DMS114 treated with DMSO at 0.1 percent for 48 hours (cell line): ENCODE results near the gene KCNJ2.

Experiments
- DNase-seq: peaks from one replicate; lab custom pipeline; 2025; ENCODE audit not compliant: unreplicated experiment; lab: John Stamatoyannopoulos, UW

Gene KCNJ2

DNA sequence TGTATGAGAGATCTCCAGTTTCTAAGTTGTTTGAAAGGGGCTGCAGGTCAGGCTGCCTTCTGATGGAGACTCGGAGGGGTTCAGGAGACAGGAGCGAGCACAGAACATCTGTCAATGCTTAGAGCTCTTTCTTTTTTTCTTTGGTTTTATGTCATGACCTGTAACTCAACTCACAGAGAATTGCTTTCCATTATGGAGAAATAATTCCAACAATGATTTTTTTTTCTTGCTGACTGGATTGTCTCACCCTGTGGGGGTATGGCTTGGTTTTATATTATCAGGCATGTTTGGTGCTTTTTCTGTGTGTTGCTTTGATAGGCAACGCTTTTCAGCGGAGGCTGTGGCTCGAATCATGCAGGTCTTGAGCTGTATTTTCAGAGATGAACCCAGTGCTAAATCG, 10.7 kb upstream of the KCNJ2 start:
- DNase-seq = no peak

DNA sequence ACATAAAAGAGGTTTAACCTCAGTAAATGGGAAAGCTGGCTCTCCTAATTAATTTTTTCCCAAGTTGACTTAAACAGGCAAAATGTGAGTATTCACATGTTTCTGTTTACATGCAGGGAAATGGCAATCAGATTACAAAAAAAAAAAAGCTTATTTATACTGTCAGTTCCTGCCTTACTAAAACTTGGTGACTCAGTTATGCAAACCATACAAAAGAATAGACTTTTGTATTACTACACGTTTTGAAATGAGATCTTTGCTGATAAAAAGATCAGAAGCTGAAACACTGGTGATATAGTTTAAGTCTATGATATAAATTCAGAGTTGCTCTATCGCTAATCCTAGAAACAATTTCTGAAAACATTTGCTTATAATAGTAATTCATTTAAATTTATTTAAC, 9.4 kb upstream of the KCNJ2 start:
- no peak for DNase-seq

DNA sequence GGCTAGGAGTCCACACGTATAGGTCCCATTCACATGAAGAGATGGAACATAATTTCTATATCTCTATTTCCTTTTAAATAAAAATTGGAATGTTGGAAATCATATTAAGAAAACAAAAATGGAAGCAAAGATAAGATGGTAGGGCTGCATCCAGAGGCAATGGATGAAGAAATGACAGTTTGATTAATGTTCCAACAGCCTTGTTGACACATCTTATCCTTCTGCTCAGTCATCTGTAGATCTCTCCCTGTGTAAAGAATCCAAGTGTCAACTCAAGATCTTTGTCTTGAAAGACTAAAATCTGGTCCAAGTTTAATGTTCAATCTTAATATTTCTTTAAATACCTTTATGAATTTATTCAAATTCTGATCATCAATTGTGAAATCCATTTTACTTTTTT, 7.8 kb upstream of the KCNJ2 start:
- no peak for DNase-seq

DNA sequence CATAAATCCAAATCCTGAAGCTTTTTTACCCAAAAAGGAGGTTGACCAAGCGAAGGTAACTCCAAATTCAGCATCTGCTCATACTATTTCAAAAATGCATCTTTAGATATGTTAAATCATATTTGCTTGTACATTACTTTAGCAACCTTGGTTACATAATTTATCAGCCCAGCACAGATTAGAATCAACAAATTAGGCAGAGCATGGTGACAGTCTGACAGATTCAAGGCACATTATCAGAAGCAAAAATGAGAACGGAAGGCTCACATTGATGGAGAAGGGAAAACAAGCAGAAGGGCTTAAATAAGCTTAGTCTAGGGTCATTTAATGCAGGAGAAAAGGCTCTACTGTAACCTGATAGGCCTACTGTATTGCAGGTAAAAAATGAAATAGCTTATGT, 3.9 kb upstream of the KCNJ2 start:
- no peak for DNase-seq

DNA sequence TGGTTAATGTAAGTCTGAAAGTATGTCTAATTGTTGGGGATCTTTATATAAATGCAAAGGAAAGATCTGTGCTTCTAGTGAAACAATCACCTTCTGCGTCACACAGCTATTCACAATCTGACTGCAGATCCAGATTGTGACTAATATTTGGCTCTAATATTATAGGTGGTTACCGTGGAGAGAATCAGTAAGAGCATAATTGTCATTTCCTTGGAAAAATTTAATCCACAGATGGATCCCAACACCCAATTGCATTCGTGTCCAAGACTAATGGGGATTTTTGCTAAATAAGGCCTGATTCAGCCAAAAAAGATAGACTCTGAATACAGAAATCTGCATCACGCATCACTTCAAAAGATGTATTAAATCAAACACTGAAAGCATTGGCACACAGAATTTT, 2.7 kb upstream of the KCNJ2 start:
- no peak for DNase-seq

DNA sequence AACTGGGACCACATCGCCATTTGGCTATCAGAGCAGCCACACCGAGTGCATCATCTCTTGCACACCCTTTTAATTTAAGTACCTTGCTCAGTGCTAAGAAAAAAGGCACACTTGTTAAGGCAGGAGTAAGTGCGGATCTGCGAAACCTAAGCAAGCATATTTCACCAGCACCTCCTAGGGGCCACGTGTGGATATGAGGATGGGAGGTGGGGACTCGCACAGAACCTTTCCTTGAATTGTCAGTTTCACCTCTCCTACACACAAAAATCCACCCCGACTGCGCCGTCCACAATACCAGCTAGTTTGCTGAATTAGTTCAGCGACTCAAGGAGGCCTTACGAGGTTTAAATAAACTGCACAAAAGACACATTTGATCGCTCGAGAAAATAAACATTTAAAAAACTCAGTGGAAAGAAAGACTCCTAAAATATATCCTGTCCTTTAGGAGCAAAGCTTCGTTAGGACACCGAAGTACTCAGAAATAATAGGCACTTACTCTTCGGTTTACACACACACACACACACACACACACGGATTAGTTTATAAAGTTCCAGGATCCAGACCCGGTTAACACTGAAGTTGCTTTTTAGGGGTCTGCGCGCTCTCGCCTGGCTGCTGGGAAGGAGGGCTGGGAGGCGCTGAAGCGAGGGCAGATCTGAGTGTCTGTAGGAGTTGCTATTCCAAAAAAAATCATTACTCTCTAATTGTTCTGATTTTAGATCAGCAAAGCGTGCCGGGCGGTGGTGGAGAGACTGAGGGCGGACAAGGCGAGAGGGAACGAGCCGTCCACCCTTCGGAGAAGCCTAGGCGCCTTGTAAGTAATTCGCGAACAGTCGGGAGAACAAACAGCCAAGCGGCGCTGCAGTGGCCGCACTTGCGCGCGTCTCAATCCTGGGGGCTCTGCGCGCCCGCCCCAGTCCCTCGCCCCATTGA, 1.0 kb upstream of the KCNJ2 start:
- no peak for DNase-seq

DNA sequence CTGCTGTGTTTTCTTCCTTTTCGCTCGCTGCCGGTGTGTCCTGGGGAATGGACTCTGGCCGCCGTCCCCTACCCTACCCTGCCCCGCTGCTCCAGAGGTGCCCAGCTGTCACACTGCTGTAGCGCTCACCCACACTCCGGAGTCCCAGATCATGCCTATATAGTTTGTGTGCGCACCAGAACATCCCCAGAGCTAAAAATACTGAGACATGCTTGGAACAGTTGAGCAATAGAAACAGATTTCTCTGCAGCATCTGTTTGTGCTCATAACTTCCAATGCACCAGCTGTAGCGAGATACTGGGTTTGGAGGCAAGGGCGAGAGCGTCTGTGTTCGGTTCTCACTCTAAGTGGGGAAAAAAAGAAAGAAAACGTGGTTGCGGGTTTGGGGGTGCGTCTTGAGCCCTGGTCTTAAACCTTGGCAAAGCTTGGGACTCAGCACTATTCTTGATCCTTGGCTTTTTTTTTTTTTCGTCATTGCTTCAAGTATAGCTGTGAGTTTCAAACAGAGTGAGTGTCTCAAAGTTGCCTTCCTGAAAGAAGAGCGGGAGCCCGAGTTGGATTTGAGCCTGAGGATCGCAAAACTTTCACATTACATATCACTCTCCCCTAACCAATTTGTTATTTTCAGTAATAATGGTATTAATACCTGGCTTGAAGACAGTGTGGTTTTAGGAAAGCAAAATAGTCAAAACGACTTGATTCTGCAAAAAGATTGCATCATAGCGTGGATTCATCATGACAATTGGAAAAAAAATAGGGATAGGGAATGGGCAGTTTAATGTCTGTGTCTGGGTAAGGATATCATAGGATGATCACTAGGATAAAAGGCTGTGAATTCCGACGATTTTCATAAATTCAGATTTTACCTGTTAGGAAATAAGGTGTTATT, 621 bp downstream of the KCNJ2 start:
- DNase-seq = no peak

DNA sequence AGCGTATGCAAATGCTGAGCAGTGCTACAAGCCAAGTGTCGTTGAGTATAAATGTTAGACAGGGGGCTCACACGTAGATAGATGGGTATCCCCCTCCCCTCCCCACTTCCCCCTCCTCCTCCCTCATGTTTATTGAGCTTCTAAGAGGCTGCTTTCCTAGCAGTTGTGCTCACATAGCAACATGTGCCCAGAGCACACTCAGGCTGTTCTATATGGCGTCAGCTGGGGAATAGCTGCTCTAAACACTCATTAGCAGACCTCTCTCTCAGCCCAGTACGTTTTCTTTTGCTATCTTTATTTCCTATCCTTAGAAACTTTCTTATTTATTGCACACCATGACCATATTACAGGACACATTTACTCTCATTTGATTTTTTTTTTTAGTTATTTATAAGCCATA, 1.8 kb downstream of the KCNJ2 start:
- DNase-seq = no peak

DNA sequence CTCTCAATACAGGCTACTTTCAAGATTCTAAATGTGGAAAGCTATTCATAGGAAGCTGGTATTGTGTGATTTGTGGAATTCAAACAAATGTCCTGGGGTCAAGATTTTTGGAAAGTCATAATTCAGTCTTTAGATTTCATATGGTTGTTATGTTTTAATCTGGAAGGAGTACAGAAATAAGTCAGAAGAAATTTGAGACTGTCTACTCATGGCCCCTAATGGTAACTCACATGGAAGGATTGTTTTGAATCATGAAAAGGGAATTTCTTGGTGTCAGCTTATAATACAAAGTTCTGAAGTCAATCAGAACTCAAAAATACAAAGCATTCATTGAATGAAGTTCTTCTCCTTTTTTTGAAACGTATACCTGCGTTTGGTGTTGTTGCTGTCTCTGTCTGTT, 3.1 kb downstream of the KCNJ2 start:
- no peak for DNase-seq

DNA sequence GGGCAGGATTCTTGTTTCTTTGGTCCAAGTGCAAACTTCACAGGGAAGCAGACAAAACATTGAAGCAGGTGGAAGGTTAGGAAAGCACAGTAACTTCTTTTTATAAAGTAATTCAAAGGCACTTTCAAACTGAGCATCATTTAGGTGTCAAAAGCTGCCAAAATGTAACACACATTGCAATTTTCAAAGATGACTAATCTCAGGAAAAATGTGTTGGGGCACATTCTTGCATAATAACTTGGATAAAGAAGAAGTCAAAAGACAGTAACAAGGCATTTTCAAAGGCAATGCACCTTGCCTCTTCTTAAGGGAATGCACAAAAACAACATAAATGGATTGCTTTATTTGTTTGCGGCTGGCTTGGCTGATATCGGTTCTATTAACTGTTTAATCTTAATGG, 3.6 kb downstream of the KCNJ2 start:
- no peak for DNase-seq

DNA sequence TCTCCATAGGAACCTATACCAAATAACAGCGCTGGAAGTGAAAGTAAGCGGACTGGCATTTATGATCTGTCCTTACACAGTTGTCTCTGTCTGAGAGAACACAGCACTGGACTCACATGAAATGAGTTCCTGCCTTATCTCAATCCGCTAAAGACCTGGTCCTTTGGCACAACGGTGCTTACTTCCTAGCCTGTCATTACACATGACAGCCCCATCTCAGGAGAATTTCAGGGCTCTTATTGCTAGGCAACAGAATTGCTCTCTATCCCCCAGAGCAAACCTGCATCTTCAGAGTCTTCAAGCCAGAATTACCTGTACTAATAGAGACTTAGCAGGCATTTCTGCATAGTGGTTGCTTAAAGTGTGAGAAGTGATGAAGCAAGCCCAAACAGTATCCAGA, 4.3 kb downstream of the KCNJ2 start:
- no peak for DNase-seq

DNA sequence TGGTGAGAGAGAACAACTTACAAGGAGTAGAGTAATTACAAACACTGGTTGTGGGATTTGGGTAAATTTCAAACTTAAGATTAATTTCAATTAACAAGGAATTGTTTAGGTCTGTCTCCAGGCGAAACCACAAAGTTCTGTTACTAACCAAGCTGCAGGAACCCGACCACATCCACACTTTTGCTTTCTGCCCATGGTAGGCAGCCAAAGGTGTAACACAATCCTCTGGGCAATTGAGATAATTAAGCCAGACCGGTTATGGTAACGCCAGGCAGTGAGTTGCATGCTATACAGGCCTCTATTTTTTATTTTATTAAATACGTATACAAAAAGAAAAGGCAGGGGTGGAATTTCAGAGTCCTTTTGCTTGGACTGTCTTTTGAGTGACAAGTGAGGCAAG, 12.0 kb downstream of the KCNJ2 start:
- DNase-seq = no peak

DNA sequence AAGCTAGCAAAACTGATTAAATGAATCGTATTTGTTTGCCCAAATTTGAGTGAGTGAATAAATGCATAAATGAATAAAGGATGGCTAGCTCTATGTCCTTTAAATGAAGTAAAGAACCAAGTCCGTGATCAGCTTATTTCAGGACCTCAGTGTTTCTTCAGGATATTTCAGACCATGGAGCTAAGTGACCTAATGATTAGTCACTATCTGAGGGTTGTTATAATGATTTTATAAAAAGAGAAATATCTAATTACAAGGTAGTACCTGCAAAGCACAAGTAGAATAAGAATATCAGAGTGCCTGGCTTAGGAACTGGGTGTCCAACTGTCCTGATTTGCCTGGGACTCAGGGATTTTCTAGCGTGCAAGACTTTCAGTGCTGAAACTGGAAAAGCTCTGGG, 12.5 kb downstream of the KCNJ2 start:
- DNase-seq = no peak

DNA sequence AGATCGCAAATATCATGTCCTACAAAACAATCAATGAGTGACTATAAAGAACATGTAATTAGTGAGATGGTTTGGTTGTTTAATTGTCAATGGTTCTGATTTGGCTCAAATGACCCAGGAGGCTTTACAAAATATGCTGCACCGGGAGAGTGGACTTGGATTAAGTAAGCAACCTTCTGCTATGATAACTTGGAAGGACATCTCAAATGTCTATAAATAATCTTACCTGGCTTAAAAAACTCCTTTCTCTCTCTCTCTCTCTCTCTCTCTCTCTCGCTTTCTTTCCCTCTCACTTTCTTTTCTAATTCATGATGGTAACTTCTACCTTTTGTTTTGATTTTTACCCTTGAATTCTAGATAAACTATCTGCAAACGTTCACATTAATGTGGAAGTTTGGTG, 14.2 kb downstream of the KCNJ2 start:
- DNase-seq = no peak

DNA sequence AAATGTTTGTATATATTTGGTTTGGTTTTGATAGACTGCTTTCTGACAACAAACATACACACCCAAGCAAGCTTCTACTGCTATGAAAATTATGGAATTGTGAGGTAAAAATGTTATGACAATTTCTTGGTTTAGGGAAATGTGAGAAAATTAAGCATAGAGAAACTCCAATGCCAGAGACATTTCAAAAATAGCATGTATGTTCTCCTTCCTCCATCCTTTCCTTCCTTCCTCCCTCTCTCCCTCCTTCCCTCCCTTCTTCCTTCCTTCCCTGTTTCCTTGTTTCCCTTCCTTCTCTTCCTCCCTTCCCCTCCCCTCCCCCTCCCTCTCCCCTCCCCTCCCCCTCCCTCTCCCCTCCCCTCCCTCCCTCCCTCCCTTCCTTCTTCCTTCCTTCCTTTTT, 14.9 kb downstream of the KCNJ2 start:
- DNase-seq = no peak

DNA sequence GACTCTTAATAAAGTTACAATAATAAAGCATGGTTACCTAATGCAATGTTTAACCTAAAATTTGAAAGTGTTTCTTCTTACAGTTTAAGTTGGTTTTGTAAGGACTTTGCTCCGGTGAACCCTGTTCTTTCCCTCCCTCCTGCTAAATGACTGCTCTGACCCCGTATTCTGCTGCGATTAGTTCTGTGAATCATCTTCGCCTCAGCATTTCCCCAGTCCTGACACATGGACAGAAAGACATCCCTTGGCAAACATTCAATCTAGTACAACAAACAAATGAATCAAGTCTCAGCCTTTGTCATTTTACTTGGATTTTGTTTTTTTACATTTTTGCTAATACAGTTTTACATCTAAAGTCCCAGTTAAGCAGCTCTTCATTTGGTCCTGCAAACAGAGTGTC, 15.4 kb downstream of the KCNJ2 start:
- DNase-seq = no peak

DNA sequence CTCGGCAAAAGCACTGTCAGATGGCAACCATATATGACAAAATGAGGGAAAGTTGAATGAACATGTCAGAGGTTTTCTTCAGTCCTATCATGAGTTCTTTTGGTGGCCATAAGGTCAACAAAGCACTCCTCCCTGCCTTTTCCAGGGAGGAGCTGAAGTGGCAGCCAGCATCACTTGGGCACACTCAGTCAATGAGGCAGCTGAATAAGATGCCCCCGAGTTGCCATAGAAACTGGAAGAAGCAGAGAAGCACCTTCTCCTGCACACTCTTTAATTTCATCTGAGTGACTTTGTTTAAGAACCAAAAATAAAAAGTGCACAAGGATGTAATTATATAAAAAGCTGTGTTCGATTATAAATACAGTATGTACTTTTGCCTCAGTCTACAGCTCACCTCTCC, 16.0 kb downstream of the KCNJ2 start:
- no peak for DNase-seq

DNA sequence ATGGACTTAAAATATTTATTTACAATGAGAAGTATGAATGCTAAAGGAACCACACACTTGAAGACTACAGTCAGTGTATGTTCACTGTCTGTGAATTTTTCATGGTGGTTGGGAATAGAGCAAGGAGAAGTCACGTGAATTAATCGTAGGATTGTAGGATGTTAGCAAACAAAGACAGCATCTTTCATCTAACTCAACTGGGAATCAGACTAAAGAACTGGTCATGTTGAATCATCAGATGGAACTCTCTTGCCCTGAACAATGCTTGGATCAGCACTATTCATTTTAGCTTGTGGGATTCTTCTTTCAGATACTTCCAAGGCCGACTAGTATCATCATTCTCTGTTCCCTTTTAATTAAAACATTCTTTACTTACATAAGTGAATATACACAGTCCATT, 18.1 kb downstream of the KCNJ2 start:
- no peak for DNase-seq

DNA sequence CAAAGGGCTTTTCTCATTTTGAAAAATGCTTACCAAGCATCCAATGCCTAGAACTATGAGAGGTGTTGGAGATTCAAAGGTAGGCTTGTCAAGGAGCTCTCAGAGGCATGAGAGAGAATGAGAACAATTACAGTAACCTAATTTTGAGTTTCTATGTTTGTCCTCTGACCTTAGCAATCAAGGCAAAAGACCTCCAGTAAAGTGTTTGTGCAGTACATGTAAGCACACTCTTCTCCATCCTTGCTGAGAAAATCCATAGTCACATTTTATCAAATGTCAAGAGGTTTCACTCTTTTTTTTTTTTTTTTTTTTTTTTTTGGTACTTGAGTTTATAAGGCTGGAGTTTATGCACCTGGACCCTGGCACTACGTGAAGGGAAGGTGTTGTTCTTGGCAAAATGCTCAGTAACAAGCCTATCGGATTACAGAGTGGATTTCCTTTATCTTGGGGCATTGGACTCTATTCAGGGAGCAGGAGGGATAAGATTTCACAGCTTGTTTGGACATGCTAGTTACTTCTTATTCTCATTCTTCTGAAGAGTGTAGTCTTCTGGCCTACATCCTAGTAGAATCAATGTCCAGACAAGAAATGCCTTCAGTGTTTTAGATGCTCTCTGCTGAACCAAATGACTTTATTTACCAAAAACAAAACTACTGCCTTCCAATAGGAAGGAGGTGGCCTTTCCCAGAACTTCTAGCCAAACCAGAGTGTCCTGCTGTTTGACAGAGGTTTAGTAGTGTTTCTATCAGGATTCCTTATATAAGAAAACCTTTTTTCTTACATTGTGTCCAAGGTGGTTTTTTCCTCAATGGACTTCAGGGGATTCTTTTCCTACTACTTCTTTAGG, 21.9 kb downstream of the KCNJ2 start:
- DNase-seq = no peak

DNA sequence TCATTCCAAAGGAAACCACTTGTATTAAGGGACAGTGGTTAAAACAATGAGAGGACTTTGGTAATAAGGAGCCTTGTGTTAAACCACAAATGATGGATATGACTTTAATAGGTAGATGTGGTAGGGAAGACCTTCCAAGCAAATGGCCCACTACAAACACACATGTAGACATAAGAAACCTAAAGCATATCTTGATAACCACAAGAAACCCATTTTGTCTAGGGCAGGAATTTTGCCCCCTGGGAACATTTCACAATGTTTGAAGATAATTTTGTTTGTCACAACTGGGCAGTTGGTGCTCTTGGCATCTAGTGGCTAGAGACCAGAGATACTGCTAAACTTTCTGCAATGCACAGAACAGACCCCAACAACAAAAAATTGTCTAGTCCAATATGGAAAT, 25.8 kb downstream of the KCNJ2 start:
- no peak for DNase-seq

DNA sequence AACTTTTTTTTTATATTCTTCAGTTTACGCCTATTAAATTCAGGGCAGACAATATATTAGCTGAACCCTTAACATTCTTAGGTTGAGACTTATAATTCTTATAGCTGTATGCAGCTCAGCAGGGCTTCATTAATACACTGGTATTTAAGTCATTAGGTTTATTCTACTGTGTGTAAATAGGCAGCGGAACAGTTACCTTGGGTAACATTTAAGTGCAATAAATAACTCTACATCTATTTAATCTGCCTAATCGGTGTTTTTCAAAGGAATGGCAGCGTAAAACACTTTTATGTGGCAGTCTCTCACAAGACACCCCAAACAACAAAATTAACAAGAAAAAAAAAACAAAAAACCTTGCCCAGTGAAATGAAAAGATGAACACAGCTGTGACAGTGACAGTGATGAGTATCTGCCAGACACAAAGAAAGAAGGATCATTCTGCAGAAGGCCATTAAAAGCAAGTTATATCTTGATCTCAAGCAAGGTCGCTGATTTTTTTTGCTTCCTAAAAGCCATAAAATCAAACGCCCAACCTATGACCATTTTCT, 32.6 kb downstream of the KCNJ2 start:
- DNase-seq = no peak
